Spleen (tissue), 7 donors: Measurements from ENCODE around the gene CDON.

Experiments
- POLR2A ChIP-seq, 3 donors: fragments of 450-650 bp; IDR thresholded peaks; one replicate each; pipeline ENCODE4 v1.5.1; 2017; ENCODE audit warnings: antibody characterized with exemption in 3 of 3, mild to moderate bottlenecking in 1 of 3
- POLR2AphosphoS5 ChIP-seq, 3 donors: sonication (generic); formaldehyde crosslinking; IDR thresholded peaks; one replicate each; pipeline ENCODE4 v1.5.1; 2017; ENCODE audit warnings: antibody characterized with exemption in 3 of 3
- TF ChIP-seq, protein P1 (sequence below), 11 experiments: fragments of 200-600 bp in 7 of 11; fragments of 450-650 bp in 4 of 11; sonication (generic) in 4 of 11; IDR thresholded peaks in 8 of 11; conservative IDR thresholded peaks in 3 of 11; 1 replicate in 7 of 11; 2 replicates in 4 of 11; pipeline versions ENCODE4 v1.4.0 to v1.8.0; 2016 to 2021; ENCODE audit warnings: antibody characterized with exemption in 11 of 11, inconsistent platforms in 4 of 11, mild to moderate bottlenecking in 1 of 11
- donor health status: DM: no; HTN: no; CAD: no; lungs with moderate emphysema.
- donor health status: DM: no; HTN: no; CAD: no.
- donor health status: DM: no; HTN: no; CAD: no.

DNA sequence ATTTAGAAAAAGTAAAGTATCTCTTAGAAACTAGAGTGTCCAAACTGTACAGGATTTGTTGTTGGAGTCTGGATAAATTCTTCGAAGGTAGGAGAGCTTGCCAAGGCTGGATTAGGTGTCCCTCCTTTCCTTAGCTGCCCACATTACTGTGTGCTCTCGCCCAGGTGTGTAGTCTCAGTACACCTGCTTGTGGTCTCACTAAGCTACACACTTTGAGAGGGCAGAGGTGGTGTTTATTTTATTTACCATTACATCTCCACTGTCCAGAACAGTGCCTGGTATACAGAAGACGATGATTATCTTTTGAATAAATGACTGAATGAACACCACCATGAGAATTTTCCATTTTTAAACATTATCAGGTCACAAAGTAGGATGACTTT lies 80.3 kb downstream of the CDON start:
- TF ChIP-seq, protein P1, sequence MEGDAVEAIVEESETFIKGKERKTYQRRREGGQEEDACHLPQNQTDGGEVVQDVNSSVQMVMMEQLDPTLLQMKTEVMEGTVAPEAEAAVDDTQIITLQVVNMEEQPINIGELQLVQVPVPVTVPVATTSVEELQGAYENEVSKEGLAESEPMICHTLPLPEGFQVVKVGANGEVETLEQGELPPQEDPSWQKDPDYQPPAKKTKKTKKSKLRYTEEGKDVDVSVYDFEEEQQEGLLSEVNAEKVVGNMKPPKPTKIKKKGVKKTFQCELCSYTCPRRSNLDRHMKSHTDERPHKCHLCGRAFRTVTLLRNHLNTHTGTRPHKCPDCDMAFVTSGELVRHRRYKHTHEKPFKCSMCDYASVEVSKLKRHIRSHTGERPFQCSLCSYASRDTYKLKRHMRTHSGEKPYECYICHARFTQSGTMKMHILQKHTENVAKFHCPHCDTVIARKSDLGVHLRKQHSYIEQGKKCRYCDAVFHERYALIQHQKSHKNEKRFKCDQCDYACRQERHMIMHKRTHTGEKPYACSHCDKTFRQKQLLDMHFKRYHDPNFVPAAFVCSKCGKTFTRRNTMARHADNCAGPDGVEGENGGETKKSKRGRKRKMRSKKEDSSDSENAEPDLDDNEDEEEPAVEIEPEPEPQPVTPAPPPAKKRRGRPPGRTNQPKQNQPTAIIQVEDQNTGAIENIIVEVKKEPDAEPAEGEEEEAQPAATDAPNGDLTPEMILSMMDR (IDR thresholded peaks at IDR 0.05 in 8 of 11, conservative IDR thresholded peaks at IDR 0.05 in 3 of 11): no peak
- TF ChIP-seq POLR2AphosphoS5 (IDR thresholded peaks at IDR 0.05) (no peak), POLR2A (IDR thresholded peaks at IDR 0.05) (no peak)
